MM.1S (cell line): ENCODE data around the gene ATP7A.

Experiments
- CTCF ChIP-seq: fragments of 300-600 bp; sonication (generic); IDR thresholded peaks from 2 replicates; pipeline ENCODE4 v1.5.1; 2016; ENCODE audit warnings: antibody characterized with exemption, low read length, mixed read lengths
- EZH2 ChIP-seq: fragments of 300-600 bp; sonication (generic); optimal IDR thresholded peaks from 2 replicates; pipeline ENCODE3; 2017; ENCODE audit warnings: low read depth, mild to moderate bottlenecking, antibody characterized with exemption, low read length, mixed read lengths
- EZH2phosphoT487 ChIP-seq: fragments of 300-600 bp; sonication (generic); IDR thresholded peaks from 2 replicates; pipeline ENCODE4 v1.6.1; 2018; ENCODE audit warnings: antibody characterized with exemption, low read length

- TF ChIP-seq CTCF (no peak), EZH2 (no peak), EZH2phosphoT487 (no peak)
Measured at GRCh38 chrX:78063687-78064086, 153.2 kb downstream of the ATP7A start.
